Endothelial cell of umbilical vein (primary cell): ENCODE data around the gene CEP19. TPM values are rescaled to one million over a fixed set of nuclear protein-coding genes. Genes with fewer than 3 reads are reported as not detected.

Experiments used
- BruUV-seq: library from RNA; stranded (reverse); fragments of 400-500 nt; replicated peaks from 2 replicates; lab custom pipeline; 2021; lab: Mats Ljungman, UMichigan
- CTCF ChIA-PET: fragments of 300-600, 350-600 bp; sonication (Branson Sonifier 250); formaldehyde crosslinking; loops from one replicate; lab custom pipeline; 2021; ENCODE audit warnings: antibody characterized with exemption, inconsistent platforms; lab: Charles Lee
- POLR2A ChIA-PET: fragments of 300-600, 350-600 bp; sonication (Branson Sonifier 250); formaldehyde crosslinking; loops from one replicate; lab custom pipeline; 2021; ENCODE audit warnings: antibody characterized with exemption, inconsistent platforms; lab: Charles Lee
- DNase-seq: peaks from one replicate; pipeline ENCODE4 v3.0.0-alpha.2; 2011; ENCODE audit warnings: low read depth, low spot score
- FAIRE-seq: peaks from 2 replicates; lab custom pipeline; 2011; peaks lifted over from hg19 to GRCh38; lab: Jason Lieb, UNC
- H2AFZ ChIP-seq: 2 replicates; pipeline ENCODE4 v1.6.0; 2012; ENCODE audit warnings: low read depth, low read length, control low read depth, inconsistent platforms
- H3K27ac ChIP-seq: 2 replicates; pipeline ENCODE4 v1.5.1; 2011; ENCODE audit warnings: low read depth, mild to moderate bottlenecking, control low read depth, low read length, moderate library complexity; ENCODE audit not compliant: insufficient read depth
- H3K27me3 ChIP-seq, 2 experiments: 2 replicates each; pipeline versions ENCODE4 v1.6.0 to v1.6.1; 2011; ENCODE audit warnings: low read length in 2 of 2, mixed read lengths in 1 of 2; ENCODE audit not compliant: control insufficient read depth in 2 of 2, insufficient read depth in 2 of 2
- H3K36me3 ChIP-seq, 2 experiments: 2 replicates in 1 of 2; 3 replicates in 1 of 2; pipeline ENCODE4 v1.5.1; 2011; ENCODE audit warnings: low read length in 2 of 2, mild to moderate bottlenecking in 1 of 2, moderate library complexity in 1 of 2; ENCODE audit not compliant: control insufficient read depth in 2 of 2, insufficient read depth in 2 of 2; ENCODE audit errors: extremely low read depth in 1 of 2
- H3K4me1 ChIP-seq: 3 replicates; pipeline ENCODE4 v1.5.1; 2011; ENCODE audit warnings: mild to moderate bottlenecking, low read length; ENCODE audit not compliant: control insufficient read depth, insufficient read depth; ENCODE audit errors: extremely low read depth
- H3K4me2 ChIP-seq: 2 replicates; pipeline ENCODE4 v1.6.1; 2011; ENCODE audit warnings: low read length, control low read depth, mixed read lengths; ENCODE audit not compliant: insufficient read depth
- H3K4me3 ChIP-seq, 3 experiments: fragments of 200-600 bp in 1 of 3; sonication (generic), shearing (Covaris generic) in 1 of 3; replicated peaks in 1 of 3; 2 replicates each; pipeline ENCODE4 v1.5.1; 2011 to 2016; ENCODE audit warnings: control low read depth in 3 of 3, low read length in 3 of 3, mild to moderate bottlenecking in 2 of 3, inconsistent platforms in 1 of 3, low read depth in 1 of 3, moderate library complexity in 1 of 3; ENCODE audit not compliant: insufficient read depth in 1 of 3
- H3K79me2 ChIP-seq: 2 replicates; pipeline ENCODE4 v1.6.0; 2012; ENCODE audit warnings: low read length, inconsistent platforms; ENCODE audit not compliant: control insufficient read depth, insufficient read depth
- H3K9ac ChIP-seq: replicated peaks from 2 replicates; pipeline ENCODE3; 2011; ENCODE audit warnings: low read length, control low read depth; ENCODE audit not compliant: insufficient read depth; ENCODE audit errors: extremely low read depth
- H3K9me1 ChIP-seq: replicated peaks from 3 replicates; pipeline ENCODE4 v1.6.0; 2011; ENCODE audit warnings: mild to moderate bottlenecking, low read length; ENCODE audit not compliant: control insufficient read depth, insufficient read depth; ENCODE audit errors: extremely low read depth
- H3K9me3 ChIP-seq: replicated peaks from 2 replicates; pipeline ENCODE4 v1.5.1; 2012; ENCODE audit warnings: low read length, inconsistent platforms; ENCODE audit not compliant: control insufficient read depth, insufficient read depth
- H4K20me1 ChIP-seq: replicated peaks from 2 replicates; pipeline ENCODE3; 2011; ENCODE audit warnings: mild to moderate bottlenecking, low read length; ENCODE audit not compliant: control insufficient read depth, insufficient read depth; ENCODE audit errors: extremely low read depth
- FOS ChIP-seq: IDR thresholded peaks from 2 replicates; pipeline ENCODE4 v1.6.1; 2011; ENCODE audit warnings: mild to moderate bottlenecking, low read length, moderate library complexity, borderline replicate concordance; ENCODE audit not compliant: insufficient read depth
- GATA2 ChIP-seq: IDR thresholded peaks from 2 replicates; pipeline ENCODE4 v1.7.0; 2011; ENCODE audit warnings: low read depth, mild to moderate bottlenecking, moderate library complexity, mixed read lengths, low read length; ENCODE audit not compliant: insufficient read length, insufficient read depth
- JUN ChIP-seq: IDR thresholded peaks from 2 replicates; pipeline ENCODE4 v1.6.1; 2011; ENCODE audit warnings: borderline replicate concordance, low read depth; ENCODE audit not compliant: insufficient read length, insufficient read depth
- MAX ChIP-seq: IDR thresholded peaks from 2 replicates; pipeline ENCODE4 v1.6.1; 2011; ENCODE audit not compliant: insufficient read depth, insufficient read length
- MYC ChIP-seq: IDR thresholded peaks from one replicate; pipeline ENCODE4 v1.6.1; 2011; ENCODE audit warnings: mild to moderate bottlenecking, low read depth, low read length
- POLR2AphosphoS5 ChIP-seq: IDR thresholded peaks from 2 replicates; pipeline ENCODE4 v1.6.1; 2012; ENCODE audit warnings: low read depth, mild to moderate bottlenecking, control low read depth, low read length, moderate library complexity; ENCODE audit not compliant: insufficient read depth
- dilution Hi-C: fragments of 300-500 bp; cut with MboI; formaldehyde crosslinking; loops from one replicate; pipeline ENCODE4 v1.15.0; 2019; ENCODE audit warnings: low sequenced_read_pairs; ENCODE audit not compliant: extremely low pct_ligation_motif_present
- intact Hi-C: fragments of 100-400 bp; cut with micrococcal nuclease; formaldehyde crosslinking; loops from one replicate; pipeline ENCODE4 v1.10.0; 2022
- polyA plus RNA-seq, 4 experiments: library from polyadenylated mRNA; depleted of rRNA in 3 of 4; stranded (reverse) in 3 of 4; unstranded in 1 of 4; fragments of >200 nt; gene quantifications; 2 replicates each; pipeline versions ENCODE4 v1.2.1 to v1.2.3, GENCODE V29; 2011 to 2012; ENCODE audit warnings: missing spikeins in 1 of 4
- total RNA-seq: library from RNA; stranded (reverse); gene quantifications from 2 replicates; pipeline ENCODE4 v1.2.3, GENCODE V29; 2021

CEP19 gene
- total and polyA plus RNA-seq, 2 donors (not counting 3 experiments of a cell fraction or from before 2014, with no cell fraction given) = 0.87 to 1.6 TPM

- H3K4me2 ChIP-seq = no peak overlapping the region
- H3K36me3 ChIP-seq = no peaks in the 10 kb centered on the region
- no peaks in the 10 kb centered on the region for H4K20me1 ChIP-seq
- ChIA-PET CTCF (interaction anchor here (2.3 kb wide), 1 partner anchor 52 kb away, joined by 11 read pairs; no protein-coding TSS in a partner anchor), POLR2A (interaction anchor here (0.6 to 0.9 kb wide), 2 partner anchors 11 to 15 kb away, joined by 3 to 5 read pairs; no protein-coding TSS in a partner anchor)
- H3K9me1 ChIP-seq = no peaks in the 10 kb centered on the region
- no peak overlapping the region for H3K9ac ChIP-seq
- no TSS peak for BruUV-seq
- no peaks in the 10 kb centered on the region for H3K79me2 ChIP-seq
- H3K27ac ChIP-seq = no peak overlapping the region
- no peaks in the 10 kb centered on the region for H3K27me3 ChIP-seq
- dilution Hi-C loops (no loop called here), intact Hi-C loops (no loop called here)
- H3K4me1 ChIP-seq = no peaks in the 10 kb centered on the region
- no peak for DNase-seq
- no peaks in the 10 kb centered on the region for H3K9me3 ChIP-seq
- H3K4me3 ChIP-seq = no peak overlapping the region
- no peak for FAIRE-seq
- TF ChIP-seq JUN (no peak), FOS (no peak), POLR2AphosphoS5 (no peak)
- H2AFZ ChIP-seq = no peak overlapping the region
Measured at GRCh38 chr3:196662033-196662432, 50.0 kb downstream of the CEP19 start.

- CTCF ChIA-PET = interaction anchor here (1.1 to 2.3 kb wide), 3 partner anchors 9 to 51 kb away, joined by 4 to 11 read pairs (median 6); no protein-coding TSS in a partner anchor
- Histone ChIP-seq H3K9ac (no peak overlapping the region), H3K79me2 (no peaks in the 10 kb centered on the region), H3K27me3 (no peaks in the 10 kb centered on the region), H3K9me3 (no peaks in the 10 kb centered on the region), H3K27ac (no peak overlapping the region), H3K4me2 (no peak overlapping the region), H3K4me1 (no peaks in the 10 kb centered on the region), H3K36me3 (no peaks in the 10 kb centered on the region), H4K20me1 (no peaks in the 10 kb centered on the region), H3K9me1 (no peaks in the 10 kb centered on the region), H3K4me3 (no peak overlapping the region), H2AFZ (no peak overlapping the region)
- FAIRE-seq (no peak), DNase-seq (no peak)
- intact Hi-C loops = no loop called here
- TF ChIP-seq MYC (no peak), GATA2 (no peak), JUN (no peak), MAX (no peak), POLR2AphosphoS5 (no peak)
- dilution Hi-C loops = no loop called here
- POLR2A ChIA-PET = interaction anchor here (0.6 to 0.9 kb wide), 2 partner anchors 11 to 16 kb away, joined by 3 to 5 read pairs; no protein-coding TSS in a partner anchor
- BruUV-seq = no TSS peak
Measured at GRCh38 chr3:196661400-196661799, 50.6 kb downstream of the CEP19 start.
